ENCODE measurements around the gene SP7. TPM values are rescaled to one million over a fixed set of nuclear protein-coding genes. Genes with fewer than 3 reads are reported as not detected.
A peak's percentile ranks its signal among the peaks of the same experiment; 100 is the strongest.

Gene SP7
- total and polyA plus RNA-seq, 9 of the 15 experiments (the other 6 are each of a cell fraction or from before 2014, with no cell fraction given) = 0.04 TPM; not detected in 8

DNA sequence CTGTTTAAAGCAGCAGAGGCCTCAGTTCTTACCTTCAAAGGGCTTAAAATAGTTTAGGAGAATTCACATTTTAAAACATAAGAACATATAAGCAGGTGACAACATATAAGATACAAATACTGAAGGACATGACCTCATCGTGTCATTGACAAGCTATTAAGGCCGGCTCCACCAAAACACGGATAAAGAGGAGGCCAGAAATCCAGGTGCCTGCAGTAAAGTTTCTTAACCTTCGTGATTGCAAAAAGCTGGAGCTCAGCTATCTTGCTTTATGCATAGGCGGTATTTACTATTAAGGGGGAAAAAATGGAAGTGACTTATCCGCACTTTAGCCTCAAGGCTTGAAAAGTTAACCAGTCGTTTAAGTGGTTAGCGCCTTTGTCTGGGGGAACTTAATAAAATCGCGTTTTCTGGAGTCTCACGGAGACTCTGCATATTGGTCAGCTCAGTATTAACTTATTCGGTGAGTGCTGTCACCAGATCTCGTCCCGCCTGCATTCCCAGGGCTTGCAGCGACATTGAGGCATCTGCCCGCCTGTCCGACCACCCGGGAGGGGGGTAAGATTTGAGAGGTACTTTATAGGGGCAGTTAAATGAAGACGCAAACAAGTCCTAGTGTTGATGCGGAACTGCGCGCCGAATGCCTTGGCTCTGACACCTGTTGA is 42.7 kb upstream of the SP7 start (continued):
- TF ChIP-seq SMAD4 (CRISPR knock-in tag; conservative IDR thresholded peaks at IDR 0.05) = peak; percentile 57; the same call in 1 of the 2 replicates
- TF ChIP-seq ZNF785 (CRISPR knock-in tag; IDR thresholded peaks at IDR 0.05) = no peak
- no peak for TF ChIP-seq ZNF778 (CRISPR knock-in tag; IDR thresholded peaks at IDR 0.05)
- peak; percentile 83; the same call in 1 of the 2 replicates for TF ChIP-seq ZFPM2 (CRISPR knock-in tag; IDR thresholded peaks at IDR 0.05)
- no peak for TF ChIP-seq RBM15 (IDR thresholded peaks at IDR 0.05; ENCODE audit: insufficient read depth, low read length)
- TF ChIP-seq ETV6 (IDR thresholded peaks at IDR 0.05; ENCODE audit: borderline replicate concordance in 1 of 2, low read depth in 2 of 2, low read length in 1 of 2) = no peak
- TF ChIP-seq ETV6 (CRISPR knock-in tag; IDR thresholded peaks at IDR 0.05; ENCODE audit: borderline replicate concordance) = no peak
- no peak for TF ChIP-seq SNIP1 (IDR thresholded peaks at IDR 0.05; ENCODE audit: low read depth)
- TF ChIP-seq, protein P1, sequence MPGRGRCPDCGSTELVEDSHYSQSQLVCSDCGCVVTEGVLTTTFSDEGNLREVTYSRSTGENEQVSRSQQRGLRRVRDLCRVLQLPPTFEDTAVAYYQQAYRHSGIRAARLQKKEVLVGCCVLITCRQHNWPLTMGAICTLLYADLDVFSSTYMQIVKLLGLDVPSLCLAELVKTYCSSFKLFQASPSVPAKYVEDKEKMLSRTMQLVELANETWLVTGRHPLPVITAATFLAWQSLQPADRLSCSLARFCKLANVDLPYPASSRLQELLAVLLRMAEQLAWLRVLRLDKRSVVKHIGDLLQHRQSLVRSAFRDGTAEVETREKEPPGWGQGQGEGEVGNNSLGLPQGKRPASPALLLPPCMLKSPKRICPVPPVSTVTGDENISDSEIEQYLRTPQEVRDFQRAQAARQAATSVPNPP (IDR thresholded peaks at IDR 0.05; ENCODE audit: borderline replicate concordance, insufficient read depth, insufficient read length) = no peak
- TF ChIP-seq PCBP2 (IDR thresholded peaks at IDR 0.05; ENCODE audit: low read depth, low read length, poor library complexity, severe bottlenecking) = no peak
- TF ChIP-seq, protein P2, sequence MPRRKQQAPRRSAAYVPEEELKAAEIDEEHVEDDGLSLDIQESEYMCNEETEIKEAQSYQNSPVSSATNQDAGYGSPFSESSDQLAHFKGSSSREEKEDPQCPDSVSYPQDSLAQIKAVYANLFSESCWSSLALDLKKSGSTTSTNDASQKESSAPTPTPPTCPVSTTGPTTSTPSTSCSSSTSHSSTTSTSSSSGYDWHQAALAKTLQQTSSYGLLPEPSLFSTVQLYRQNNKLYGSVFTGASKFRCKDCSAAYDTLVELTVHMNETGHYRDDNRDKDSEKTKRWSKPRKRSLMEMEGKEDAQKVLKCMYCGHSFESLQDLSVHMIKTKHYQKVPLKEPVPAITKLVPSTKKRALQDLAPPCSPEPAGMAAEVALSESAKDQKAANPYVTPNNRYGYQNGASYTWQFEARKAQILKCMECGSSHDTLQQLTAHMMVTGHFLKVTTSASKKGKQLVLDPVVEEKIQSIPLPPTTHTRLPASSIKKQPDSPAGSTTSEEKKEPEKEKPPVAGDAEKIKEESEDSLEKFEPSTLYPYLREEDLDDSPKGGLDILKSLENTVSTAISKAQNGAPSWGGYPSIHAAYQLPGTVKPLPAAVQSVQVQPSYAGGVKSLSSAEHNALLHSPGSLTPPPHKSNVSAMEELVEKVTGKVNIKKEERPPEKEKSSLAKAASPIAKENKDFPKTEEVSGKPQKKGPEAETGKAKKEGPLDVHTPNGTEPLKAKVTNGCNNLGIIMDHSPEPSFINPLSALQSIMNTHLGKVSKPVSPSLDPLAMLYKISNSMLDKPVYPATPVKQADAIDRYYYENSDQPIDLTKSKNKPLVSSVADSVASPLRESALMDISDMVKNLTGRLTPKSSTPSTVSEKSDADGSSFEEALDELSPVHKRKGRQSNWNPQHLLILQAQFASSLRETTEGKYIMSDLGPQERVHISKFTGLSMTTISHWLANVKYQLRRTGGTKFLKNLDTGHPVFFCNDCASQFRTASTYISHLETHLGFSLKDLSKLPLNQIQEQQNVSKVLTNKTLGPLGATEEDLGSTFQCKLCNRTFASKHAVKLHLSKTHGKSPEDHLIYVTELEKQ (CRISPR knock-in tag; IDR thresholded peaks at IDR 0.05) = no peak
- TF ChIP-seq HEY1 (CRISPR knock-in tag; IDR thresholded peaks at IDR 0.05; ENCODE audit: borderline replicate concordance) = no peak
- no peak for TF ChIP-seq ZNF274 (IDR thresholded peaks at IDR 0.05; ENCODE audit: borderline replicate concordance, low read depth, low read length)
- TF ChIP-seq ZNF436 (CRISPR knock-in tag; IDR thresholded peaks at IDR 0.05) = no peak
- TF ChIP-seq, protein P3, sequence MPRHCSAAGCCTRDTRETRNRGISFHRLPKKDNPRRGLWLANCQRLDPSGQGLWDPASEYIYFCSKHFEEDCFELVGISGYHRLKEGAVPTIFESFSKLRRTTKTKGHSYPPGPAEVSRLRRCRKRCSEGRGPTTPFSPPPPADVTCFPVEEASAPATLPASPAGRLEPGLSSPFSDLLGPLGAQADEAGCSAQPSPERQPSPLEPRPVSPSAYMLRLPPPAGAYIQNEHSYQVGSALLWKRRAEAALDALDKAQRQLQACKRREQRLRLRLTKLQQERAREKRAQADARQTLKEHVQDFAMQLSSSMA (CRISPR knock-in tag; IDR thresholded peaks at IDR 0.05) = no peak
- TF ChIP-seq SOX6 (IDR thresholded peaks at IDR 0.05) = peak; percentile 19; the same call in 1 of the 2 replicates
- no peak for TF ChIP-seq NR2C2 (CRISPR knock-in tag; IDR thresholded peaks at IDR 0.05)
- TF ChIP-seq NR2C2 (tag; IDR thresholded peaks at IDR 0.05) = peak; percentile 54; the same call in 1 of the 2 replicates
- no peak for TF ChIP-seq NR2C1 (IDR thresholded peaks at IDR 0.05)
- peak; percentile 29; the same call in 1 of the 2 replicates for TF ChIP-seq NR2C1 (tag; IDR thresholded peaks at IDR 0.05)
- no peak for TF ChIP-seq EP400 (IDR thresholded peaks at IDR 0.05)
- TF ChIP-seq EZH2 (IDR thresholded peaks at IDR 0.05; ENCODE audit: borderline replicate concordance, low read depth, low read length) = no peak
- TF ChIP-seq ZNF224 (CRISPR knock-in tag; IDR thresholded peaks at IDR 0.05) = no peak
- TF ChIP-seq ZNF551 (CRISPR knock-in tag; IDR thresholded peaks at IDR 0.05) = no peak
- TF ChIP-seq ZBTB8A (IDR thresholded peaks at IDR 0.05; ENCODE audit: partially characterized antibody) = no peak
- no peak for TF ChIP-seq ZNF23 (CRISPR knock-in tag; IDR thresholded peaks at IDR 0.05)

Data from K562 (cell line).